IMR-90 (cell line): Measurements from ENCODE around the gene KRR1. TPM values are rescaled to one million over a fixed set of nuclear protein-coding genes. Genes with fewer than 3 reads are reported as not detected.
"Not testable (repeated sequence)": the region's sequence is repeated elsewhere in the genome, so short reads cannot be mapped to it uniquely, and the experiment has no call there.

Experiments
- ATAC-seq: fragments of 200-7000 bp; cut with Tn5 transposase; 2 replicates; pipeline ENCODE4 v1.9.1; 2020; ENCODE audit warnings: low read depth, mild to moderate bottlenecking, moderate library complexity
- BruUV-seq: library from RNA; stranded (reverse); fragments of 400-500 nt; replicated peaks from 2 replicates; lab custom pipeline; 2021; lab: Mats Ljungman, UMichigan
- CTCF ChIA-PET: fragments of 300-600 bp; formaldehyde crosslinking; extraction: SDS; loops from one replicate; lab custom pipeline; 2021; ENCODE audit warnings: antibody characterized with exemption; lab: Yijun Ruan, JAX
- POLR2A ChIA-PET: fragments of 300-600 bp; sonication (Branson Sonifier 250); formaldehyde crosslinking; loops from one replicate; lab custom pipeline; 2022; ENCODE audit warnings: antibody characterized with exemption; ENCODE audit not compliant: unreplicated experiment; lab: Charles Lee
- DNase-seq: peaks from one replicate; pipeline ENCODE4 v3.0.0; 2013
- H2AFZ ChIP-seq: replicated peaks from 2 replicates; pipeline ENCODE3; 2013; ENCODE audit warnings: low read length, mild to moderate bottlenecking; ENCODE audit not compliant: poor library complexity
- H2AK5ac ChIP-seq: 2 replicates; pipeline ENCODE4 v1.6.1; 2013; ENCODE audit warnings: low read depth, low read length, inconsistent platforms
- H2AK9ac ChIP-seq: replicated peaks from 2 replicates; pipeline ENCODE3; 2013; ENCODE audit warnings: mild to moderate bottlenecking, low read depth, low read length, moderate library complexity; ENCODE audit not compliant: poor library complexity
- H2BK120ac ChIP-seq: 2 replicates; pipeline ENCODE4 v1.6.1; 2013; ENCODE audit warnings: low read depth, low read length, inconsistent platforms
- H2BK15ac ChIP-seq: 3 replicates; pipeline ENCODE4 v1.6.1; 2013; ENCODE audit warnings: low read depth, low read length, inconsistent platforms
- H2BK20ac ChIP-seq: 2 replicates; pipeline ENCODE4 v1.6.1; 2013; ENCODE audit warnings: low read depth, mild to moderate bottlenecking, inconsistent platforms, low read length, moderate library complexity
- H2BK5ac ChIP-seq: 2 replicates; pipeline ENCODE4 v1.6.1; 2013; ENCODE audit warnings: mild to moderate bottlenecking, low read depth, low read length, inconsistent platforms; ENCODE audit not compliant: poor library complexity, severe bottlenecking
- H3K14ac ChIP-seq: replicated peaks from 2 replicates; pipeline ENCODE4 v1.6.1; 2013; ENCODE audit warnings: low read depth, low read length, inconsistent platforms
- H3K18ac ChIP-seq: 2 replicates; pipeline ENCODE4 v1.6.1; 2013; ENCODE audit warnings: low read depth, low read length, control low read depth
- H3K23ac ChIP-seq: 2 replicates; pipeline ENCODE4 v1.6.1; 2013; ENCODE audit warnings: low read depth, low read length, inconsistent platforms
- H3K27ac ChIP-seq: 2 replicates; pipeline ENCODE4 v1.5.1; 2013; ENCODE audit warnings: mild to moderate bottlenecking, control low read depth, low read length; ENCODE audit not compliant: insufficient read depth
- H3K27me3 ChIP-seq: 2 replicates; pipeline ENCODE4 v1.6.1; 2013; ENCODE audit warnings: low read length; ENCODE audit not compliant: control insufficient read depth, insufficient read depth
- H3K36me3 ChIP-seq: 2 replicates; pipeline ENCODE4 v1.6.1; 2013; ENCODE audit warnings: low read length, mixed read lengths; ENCODE audit not compliant: control insufficient read depth, insufficient read depth
- H3K4ac ChIP-seq: 2 replicates; pipeline ENCODE4 v1.6.1; 2013; ENCODE audit warnings: low read depth, low read length, inconsistent platforms
- H3K4me1 ChIP-seq: 2 replicates; pipeline ENCODE4 v1.6.1; 2013; ENCODE audit warnings: low read length, mixed read lengths; ENCODE audit not compliant: control insufficient read depth, insufficient read depth
- H3K4me2 ChIP-seq: 2 replicates; pipeline ENCODE4 v1.6.1; 2013; ENCODE audit warnings: low read depth, mild to moderate bottlenecking, control low read depth, low read length, moderate library complexity
- H3K4me3 ChIP-seq: 2 replicates; pipeline ENCODE4 v1.5.1; 2013; ENCODE audit warnings: low read depth, mild to moderate bottlenecking, control low read depth, low read length, moderate library complexity; ENCODE audit not compliant: insufficient read depth
- H3K56ac ChIP-seq: 2 replicates; pipeline ENCODE4 v1.6.1; 2013; ENCODE audit warnings: low read length, inconsistent platforms; ENCODE audit not compliant: insufficient read depth; ENCODE audit errors: extremely low read depth
- H3K79me1 ChIP-seq, 2 experiments: 2 replicates each; pipeline ENCODE4 v1.6.1; 2013; ENCODE audit warnings: low read length in 2 of 2, inconsistent platforms in 1 of 2, low read depth in 1 of 2
- H3K9ac ChIP-seq: 2 replicates; pipeline ENCODE4 v1.6.1; 2013; ENCODE audit warnings: low read depth, low read length, control low read depth
- H3K9me1 ChIP-seq: 2 replicates; pipeline ENCODE4 v1.6.1; 2013; ENCODE audit warnings: low read length, inconsistent platforms; ENCODE audit not compliant: insufficient read depth
- H3K9me3 ChIP-seq: 2 replicates; pipeline ENCODE4 v1.6.1; 2013; ENCODE audit warnings: low read length; ENCODE audit not compliant: control insufficient read depth, insufficient read depth
- H4K20me1 ChIP-seq: 2 replicates; pipeline ENCODE4 v1.6.1; 2013; ENCODE audit warnings: low read length, inconsistent platforms; ENCODE audit not compliant: insufficient read depth
- H4K5ac ChIP-seq: 2 replicates; pipeline ENCODE4 v1.6.1; 2013; ENCODE audit warnings: mild to moderate bottlenecking, low read depth, low read length, control low read depth
- H4K8ac ChIP-seq, 2 experiments: 2 replicates each; pipeline ENCODE4 v1.6.1; 2013; ENCODE audit warnings: low read depth in 2 of 2, low read length in 2 of 2, control low read depth in 1 of 2, inconsistent platforms in 1 of 2
- H4K91ac ChIP-seq: 2 replicates; pipeline ENCODE4 v1.6.1; 2013; ENCODE audit warnings: low read depth, low read length, inconsistent platforms; ENCODE audit not compliant: insufficient read depth
- WGBS, 2 experiments: methylation state at CpG; one replicate each; pipeline versions ENCODE4 v1.1.5 to v1.1.7; 2013; ENCODE audit warnings: missing lambda C conversion rate in 2 of 2; ENCODE audit not compliant: insufficient read length in 1 of 2; ENCODE audit errors: extremely low coverage in 2 of 2; 5-methylcytosine and 5-hydroxymethylcytosine counted together
- dilution Hi-C: fragments of 300-500 bp; cut with HindIII; formaldehyde crosslinking; loops from one replicate; pipeline ENCODE4 v1.14.3; 2018; ENCODE audit warnings: low sequenced_read_pairs; ENCODE audit not compliant: unreplicated experiment
- in situ Hi-C: fragments of 300-500 bp; cut with MboI; formaldehyde crosslinking; loops from 3 replicates; pipeline ENCODE4 v1.14.3; 2019; ENCODE audit warnings: low sequenced_read_pairs, inconsistent platforms, mixed read lengths
- intact Hi-C: fragments of 100-400 bp; cut with micrococcal nuclease; formaldehyde crosslinking; loops from 2 replicates; pipeline ENCODE4 v1.10.0; 2022
- polyA plus RNA-seq, 3 experiments: library from polyadenylated mRNA; depleted of rRNA; stranded (reverse); fragments of >200 nt; gene quantifications; 2 replicates each; pipeline ENCODE4 v1.2.3, GENCODE V29; 2012; ENCODE audit warnings: low replicate concordance in 1 of 3
- total RNA-seq: library from RNA; depleted of rRNA; stranded (reverse); fragments of >200 nt; gene quantifications from 2 replicates; pipeline ENCODE4 v1.2.3, GENCODE V29; 2012; rRNA removed

Gene KRR1
- total and polyA plus RNA-seq, 2 of the 4 experiments (the other 2 are of a cell fraction), result 18.3 to 31.4 TPM

GRCh38 chr12:75441687-75442449, 69.5 kb downstream of the KRR1 start:
- H4K20me1 ChIP-seq, H3K36me3 ChIP-seq, H2AK5ac ChIP-seq, ATAC-seq, H2BK20ac ChIP-seq, H2BK15ac ChIP-seq, H4K91ac ChIP-seq, H3K9me3 ChIP-seq, H4K8ac ChIP-seq, H2AFZ ChIP-seq, in situ Hi-C loops, intact Hi-C loops, H3K14ac ChIP-seq, CTCF ChIA-PET, H3K27ac ChIP-seq, H3K27me3 ChIP-seq, BruUV-seq, H2BK5ac ChIP-seq, H3K56ac ChIP-seq, H3K4me1 ChIP-seq, H3K79me1 ChIP-seq, H2AK9ac ChIP-seq, DNase-seq, H3K23ac ChIP-seq, H4K5ac ChIP-seq, H3K4me3 ChIP-seq, H3K9ac ChIP-seq, POLR2A ChIA-PET, H3K18ac ChIP-seq, H3K9me1 ChIP-seq, H2BK120ac ChIP-seq, dilution Hi-C loops, H3K4me2 ChIP-seq, H3K4ac ChIP-seq: not testable (repeated sequence)
- 100% methylated on average over 2 of the region's 4 CpGs; no CpG with 5 or more reads in 1 of the 2 experiments for WGBS, 2 experiments

Other genes starting within 250 kb of the KRR1 start
- gene CAPS2, start 181.3 kb downstream of the KRR1 start, total RNA-seq, result 2.7 and 2.8 TPM in 2 replicates
- 0.98 and 1.2 TPM in 2 replicates for gene CAPS2, start 181.3 kb downstream of the KRR1 start, polyA plus RNA-seq (2012; rRNA removed)
- gene GLIPR1L1, start 176.9 kb downstream of the KRR1 start, total RNA-seq, result not detected in 2 replicates
- not detected in 2 replicates for gene GLIPR1L1, start 176.9 kb downstream of the KRR1 start, polyA plus RNA-seq (2012; rRNA removed)
- not detected in 2 replicates for gene GLIPR1L2, start 120.5 kb downstream of the KRR1 start, total RNA-seq
- gene GLIPR1L2, start 120.5 kb downstream of the KRR1 start, polyA plus RNA-seq (2012; rRNA removed), result 0.07 and 0.13 TPM in 2 replicates
- gene GLIPR1, start 30.9 kb downstream of the KRR1 start, total RNA-seq, result 244 and 327 TPM in 2 replicates
- gene GLIPR1, start 30.9 kb downstream of the KRR1 start, polyA plus RNA-seq (2012; rRNA removed), result 268 and 322 TPM in 2 replicates